GM04503 (cell line): ENCODE results near the gene MTOR.
A peak's percentile ranks its signal among the peaks of the same experiment; 100 is the strongest.
"Not testable (repeated sequence)": the region's sequence is repeated elsewhere in the genome, so short reads cannot be mapped to it uniquely, and the experiment has no call there.

Experiments
- DNase-seq: peaks from one replicate; pipeline ENCODE4 v3.0.0-alpha.2; 2012; ENCODE audit warnings: low read depth

Gene MTOR

DNA sequence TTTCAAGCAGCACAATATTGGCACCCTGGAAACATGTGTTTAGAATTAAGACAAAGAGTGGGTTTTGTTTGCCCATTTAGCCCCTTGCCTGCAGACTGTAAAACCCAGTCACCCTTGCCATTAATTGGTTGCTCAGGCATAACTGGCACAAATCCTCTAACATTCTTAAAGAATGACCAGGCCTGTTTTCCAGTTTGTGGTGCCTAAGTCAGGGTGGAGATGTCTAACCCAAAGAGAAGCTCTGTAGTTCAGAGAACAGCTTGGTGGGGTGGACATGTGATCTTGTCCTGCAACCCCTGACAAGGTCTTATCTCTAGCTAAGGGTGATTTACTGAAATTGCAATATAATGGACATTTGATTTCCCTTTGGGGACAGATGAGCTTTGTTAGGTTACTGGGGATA, 82.0 kb downstream of the MTOR start:
- peak; percentile 57 for DNase-seq

DNA sequence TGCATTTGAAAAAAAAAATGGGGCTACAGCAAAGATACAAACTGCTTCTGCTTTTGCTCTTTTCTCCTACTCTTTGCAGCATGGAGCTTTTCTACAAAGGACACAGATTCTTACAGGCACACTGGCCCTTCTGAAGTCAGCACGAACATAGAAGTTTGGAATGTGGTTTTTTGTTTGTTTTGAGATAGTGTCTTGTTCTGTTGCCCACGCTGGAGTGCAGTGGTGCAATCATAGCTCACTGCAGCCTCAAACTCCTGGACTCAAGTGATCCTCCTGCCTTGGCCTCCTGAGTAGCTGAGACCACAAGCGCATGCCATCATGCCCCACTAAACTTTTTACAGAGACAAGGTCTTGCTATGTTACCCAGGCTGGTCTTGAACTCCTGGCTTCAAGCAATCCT, 82.6 kb downstream of the MTOR start:
- not testable (repeated sequence) for DNase-seq

DNA sequence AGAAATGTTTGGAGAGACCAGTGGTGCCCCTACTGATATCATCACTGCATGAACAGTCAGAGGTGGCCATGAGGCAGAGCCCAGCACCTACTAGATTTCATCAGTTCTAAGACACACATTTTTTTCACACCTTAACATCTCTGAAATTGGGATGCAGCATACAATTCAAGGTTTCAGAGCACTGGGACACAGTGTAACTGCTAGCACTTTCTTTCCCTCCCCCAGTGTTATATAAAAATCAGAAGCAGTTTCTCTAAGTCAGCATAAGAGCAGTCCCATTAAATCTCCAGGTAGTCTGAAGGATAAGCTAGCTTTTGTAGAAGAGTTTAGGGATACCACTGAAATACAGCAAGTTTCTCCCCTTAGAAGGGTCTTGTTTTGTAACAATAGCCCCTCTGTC, 83.2 kb downstream of the MTOR start:
- DNase-seq, result no peak

DNA sequence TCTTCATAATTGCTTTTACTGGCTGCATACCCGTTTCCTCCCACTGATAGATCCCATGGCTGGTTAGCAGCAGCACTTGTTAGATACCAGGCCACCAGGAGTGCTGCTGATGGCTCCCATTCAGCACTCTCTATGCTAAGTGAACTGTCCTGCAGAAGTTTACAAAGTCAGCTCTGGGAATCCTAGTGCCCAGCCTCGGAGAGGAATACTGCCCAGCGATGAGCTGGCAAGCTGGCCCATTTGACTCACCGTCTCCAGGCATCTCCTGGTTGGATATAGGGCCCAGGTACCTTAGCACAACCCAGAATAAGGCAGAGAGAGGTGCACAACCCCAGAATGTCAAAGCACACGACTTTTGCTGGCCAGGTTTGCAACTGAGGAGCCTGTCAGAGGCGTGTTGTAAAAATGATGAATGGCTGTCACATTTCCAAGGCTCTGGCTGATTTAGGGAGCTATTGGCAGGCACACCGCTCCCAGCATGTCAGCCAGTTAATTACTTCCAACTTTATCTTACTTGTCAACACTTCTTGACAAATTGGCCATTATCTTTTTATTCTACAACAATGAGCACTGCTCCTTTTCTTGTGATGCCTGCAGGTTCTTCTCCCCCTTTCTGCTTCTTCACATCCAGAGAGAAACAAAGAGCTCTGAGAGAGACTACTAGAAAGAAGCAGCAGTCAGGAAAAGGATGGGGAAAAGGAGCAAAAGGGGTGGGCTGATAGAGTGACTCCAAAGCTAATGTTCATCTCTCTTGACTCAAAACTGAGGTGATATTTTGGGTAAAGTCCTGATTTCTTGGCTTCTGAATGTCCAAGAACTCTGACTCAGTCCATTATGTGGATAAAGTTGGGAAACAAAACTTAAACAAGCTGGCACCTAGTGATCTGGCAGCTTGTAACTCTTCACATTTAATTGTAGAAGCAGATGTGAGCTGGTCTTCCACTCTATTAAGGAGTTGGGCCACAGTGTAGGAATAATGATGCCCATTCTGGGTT, 84.0 kb downstream of the MTOR start:
- DNase-seq, result peak; percentile 45

- peak; percentile 47 for DNase-seq
Observed at GRCh38 chr1:11176081-11176706, 86.2 kb downstream of the MTOR start.

GRCh38 chr1:11175461-11175860, 86.9 kb downstream of the MTOR start:
- no peak for DNase-seq

DNA sequence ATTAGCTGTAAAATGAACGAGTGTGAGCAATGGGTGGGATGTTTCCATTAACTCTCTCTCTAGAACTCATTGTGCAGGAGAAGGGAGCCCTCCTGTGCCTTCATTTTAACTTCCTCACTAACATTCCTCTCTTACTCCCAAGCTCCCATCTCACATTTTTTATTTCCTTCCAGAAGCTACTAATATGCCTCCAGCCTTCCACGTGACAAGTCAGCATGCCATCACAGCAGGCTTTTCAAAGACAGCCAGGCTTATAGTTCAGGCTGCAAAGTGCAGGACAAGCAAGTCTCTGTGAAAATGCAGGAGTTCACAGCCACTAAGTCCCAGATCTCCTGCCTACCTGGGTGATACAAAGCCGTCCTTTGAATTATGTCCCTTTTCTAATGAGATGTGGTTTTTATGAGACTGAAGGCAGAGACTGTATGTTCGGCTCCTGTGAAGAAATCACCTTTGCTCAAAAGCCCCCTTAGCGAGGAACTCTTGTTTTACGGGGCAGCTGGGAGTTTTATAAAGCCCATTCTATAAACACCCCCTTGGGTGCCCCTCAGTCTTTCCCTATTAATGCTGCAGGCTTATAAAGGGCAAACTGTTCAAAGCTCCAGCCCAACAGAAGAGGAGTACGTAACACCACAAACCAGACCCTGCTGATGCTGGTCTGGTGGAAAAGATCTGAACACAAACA, 87.9 kb downstream of the MTOR start:
- no peak for DNase-seq

GRCh38 chr1:11170102-11170501, 92.2 kb downstream of the MTOR start:
- no peak for DNase-seq

GRCh38 chr1:11169202-11169601, 93.1 kb downstream of the MTOR start:
- DNase-seq, result no peak

GRCh38 chr1:11168731-11169130, 93.6 kb downstream of the MTOR start:
- DNase-seq, result no peak

DNA sequence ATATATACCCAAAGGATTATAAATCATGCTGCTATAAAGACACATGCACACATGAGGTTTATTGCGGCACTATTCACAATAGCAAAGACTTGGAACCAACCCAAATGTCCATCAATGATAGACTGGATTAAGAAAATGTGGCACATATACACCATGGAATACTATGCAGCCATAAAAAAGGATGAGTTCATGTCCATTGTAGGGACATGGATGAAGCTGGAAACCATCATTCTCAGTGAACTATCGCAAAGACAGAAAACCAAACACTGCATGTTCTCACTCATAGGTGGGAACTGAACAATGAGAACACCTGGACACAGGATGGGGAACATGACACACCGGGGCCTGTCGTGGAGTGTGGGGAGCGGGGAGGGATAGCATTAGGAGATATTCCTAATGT, 95.6 kb downstream of the MTOR start:
- not testable (repeated sequence) for DNase-seq

- not testable (repeated sequence) for DNase-seq
Observed at GRCh38 chr1:11162752-11163151, 99.6 kb downstream of the MTOR start.

DNA sequence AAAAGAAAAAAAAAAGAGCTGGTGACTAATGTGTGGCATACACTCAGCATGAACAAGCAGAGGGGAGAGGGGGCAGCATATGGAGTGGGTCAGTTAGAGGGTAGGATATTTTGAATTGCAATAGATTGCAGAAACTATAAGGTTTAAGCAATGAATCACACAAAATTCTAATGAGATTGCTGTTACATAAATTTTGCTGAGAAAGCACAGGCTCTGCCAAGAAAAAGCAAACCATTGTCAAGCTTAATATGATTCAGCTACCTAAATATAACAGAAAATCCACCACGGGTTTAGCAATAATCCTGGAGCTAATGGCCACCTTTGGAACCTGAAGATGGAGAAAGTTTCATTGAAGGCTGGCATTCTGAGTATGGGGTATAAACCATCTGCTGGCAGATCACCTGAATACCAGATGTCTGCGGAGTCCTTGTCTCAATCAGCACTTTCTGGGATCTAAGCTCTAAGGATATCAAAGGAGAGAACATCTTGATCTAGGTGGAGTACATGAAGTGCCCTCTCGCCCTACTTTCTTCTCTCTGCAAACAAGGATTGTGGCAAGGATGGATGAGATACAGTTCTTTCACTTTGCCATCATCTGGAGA, 103.5 kb downstream of the MTOR start:
- DNase-seq, result peak; percentile 89

- DNase-seq, result no peak
Observed at GRCh38 chr1:11158291-11158690, 104.1 kb downstream of the MTOR start.

GRCh38 chr1:11157867-11158266, 104.5 kb downstream of the MTOR start:
- DNase-seq, result no peak

DNA sequence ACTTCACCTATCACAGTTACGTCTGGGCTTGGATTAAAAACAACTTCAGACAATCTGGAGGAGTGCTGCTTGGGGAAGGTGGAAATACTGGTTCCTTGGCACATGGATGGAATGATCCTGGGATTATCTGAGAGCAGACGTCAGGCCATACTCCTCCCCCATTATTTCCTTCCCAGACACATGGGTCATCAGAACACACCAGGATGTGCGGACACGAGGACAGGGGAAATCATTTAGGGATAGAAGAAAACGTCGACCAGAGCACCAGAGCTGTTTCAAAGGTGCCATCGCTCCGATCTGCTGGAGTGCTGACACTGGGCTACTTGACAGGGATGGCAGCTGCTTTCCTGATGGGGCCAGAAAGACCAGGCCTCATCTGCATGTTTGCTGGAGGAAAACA, 105.0 kb downstream of the MTOR start:
- DNase-seq, result no peak

DNA sequence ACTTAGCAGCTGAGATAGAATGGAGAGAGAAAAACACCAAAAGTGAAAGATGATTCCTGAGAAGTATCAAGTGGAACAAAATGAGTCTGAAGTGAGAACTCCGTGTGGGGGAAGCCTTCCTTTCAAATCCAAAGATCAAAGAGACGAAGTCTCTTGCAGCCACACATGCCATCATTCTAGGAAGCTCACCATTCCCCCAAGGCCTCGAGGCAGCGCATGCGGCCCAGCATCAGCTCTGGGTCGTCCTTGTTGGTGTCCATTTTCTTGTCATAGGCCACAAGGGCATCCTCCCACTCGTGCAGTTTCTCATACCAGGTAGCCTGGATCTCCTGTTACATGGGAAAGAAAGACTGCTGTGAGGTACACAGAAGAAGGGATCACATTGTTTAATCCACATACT, 105.4 kb downstream of the MTOR start:
- no peak for DNase-seq

GRCh38 chr1:11156441-11156840, 105.9 kb downstream of the MTOR start:
- no peak for DNase-seq

DNA sequence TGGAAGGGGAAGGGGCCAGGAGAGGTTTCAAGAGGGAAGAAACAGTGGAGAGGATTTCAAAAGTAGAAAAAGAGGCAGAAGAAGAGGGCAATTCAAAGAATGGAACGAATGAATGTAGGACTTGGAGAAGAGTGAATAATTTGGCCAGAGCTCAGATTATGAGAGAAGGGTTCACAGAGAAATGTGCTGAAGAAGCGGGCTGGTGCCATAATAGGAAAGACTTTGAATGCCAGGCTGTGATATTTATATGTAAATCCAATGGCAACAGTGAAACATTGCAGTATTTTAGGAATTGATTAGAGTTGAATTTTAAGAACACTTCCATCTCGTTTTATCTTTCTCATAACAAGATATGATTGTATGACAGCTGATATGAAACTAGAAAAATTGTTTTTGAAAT, 109.2 kb downstream of the MTOR start:
- DNase-seq, result no peak

DNA sequence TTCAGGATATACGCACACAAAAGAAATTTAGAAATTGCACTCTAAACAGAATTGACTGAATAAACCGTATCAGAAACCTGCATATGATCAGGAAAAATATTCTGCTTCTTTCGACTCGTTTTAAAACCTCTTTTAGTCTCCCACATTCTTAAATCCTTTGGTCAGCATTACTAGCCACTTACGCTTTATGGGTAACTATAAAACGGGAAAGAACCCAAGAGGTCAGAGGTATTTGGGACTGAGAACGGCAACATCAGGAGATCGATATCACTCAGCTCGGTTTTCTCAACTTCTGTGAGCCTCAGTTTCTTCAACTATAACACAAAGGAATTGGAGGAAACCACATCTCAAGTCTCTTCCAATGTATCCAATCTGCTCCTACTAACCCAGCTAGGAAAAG, 109.6 kb downstream of the MTOR start:
- DNase-seq, result no peak

- no peak for DNase-seq
Observed at GRCh38 chr1:11151826-11152612, 110.3 kb downstream of the MTOR start.

DNA sequence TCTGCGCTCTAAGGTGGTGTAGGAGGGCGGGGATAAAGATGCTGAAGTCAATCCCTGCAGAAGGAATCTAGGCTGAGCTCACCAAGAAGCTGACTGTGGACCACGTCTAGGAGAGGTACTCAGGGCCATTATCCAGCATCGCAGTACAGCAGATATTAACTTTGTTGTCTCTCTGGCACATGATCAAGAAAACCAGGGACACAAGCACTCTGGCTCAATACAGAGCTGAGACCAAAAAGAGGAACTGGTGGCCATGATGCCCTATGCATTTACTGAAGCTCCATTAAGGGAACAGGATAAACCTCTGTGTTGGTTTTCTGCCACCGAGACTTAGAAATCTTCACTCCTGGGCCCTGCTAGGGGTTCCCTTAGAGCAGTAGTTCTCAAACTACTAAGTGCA, 111.2 kb downstream of the MTOR start:
- DNase-seq, result no peak
